ENCODE data around the gene RANBP3.

Gene RANBP3

GRCh38 chr19:5929625-5930024, 48.3 kb downstream of the RANBP3 start:
- DNase-seq (ENCODE audit: low read depth in 2 of 2): no peak

GRCh38 chr19:5929179-5929578, 48.8 kb downstream of the RANBP3 start:
- DNase-seq (ENCODE audit: low read depth in 2 of 2): no peak

- no peak for DNase-seq (ENCODE audit: low read depth in 2 of 2)
These were observed 50.5 kb downstream of the RANBP3 start for GRCh38 chr19:5927441-5927821.

- DNase-seq (ENCODE audit: low read depth in 2 of 2): no peak
These were observed 51.1 kb downstream of the RANBP3 start for GRCh38 chr19:5926641-5927440.

GRCh38 chr19:5925830-5926427, 52.0 kb downstream of the RANBP3 start:
- DNase-seq (ENCODE audit: low read depth in 2 of 2): no peak

GRCh38 chr19:5923356-5923755, 54.6 kb downstream of the RANBP3 start:
- no peak for DNase-seq (ENCODE audit: low read depth in 2 of 2)

GRCh38 chr19:5922161-5922545, 55.8 kb downstream of the RANBP3 start:
- no peak for DNase-seq (ENCODE audit: low read depth in 2 of 2)

- DNase-seq (ENCODE audit: low read depth in 2 of 2): no peak
These were observed 56.3 kb downstream of the RANBP3 start for GRCh38 chr19:5921516-5922160.

- no peak for DNase-seq (ENCODE audit: low read depth in 2 of 2)
These were observed 59.4 kb downstream of the RANBP3 start for GRCh38 chr19:5918463-5919079.

- DNase-seq (ENCODE audit: low read depth in 2 of 2): no peak
These were observed 60.4 kb downstream of the RANBP3 start for GRCh38 chr19:5917431-5918107.

GRCh38 chr19:5916181-5916708, 61.7 kb downstream of the RANBP3 start:
- DNase-seq (ENCODE audit: low read depth in 2 of 2): no peak

GRCh38 chr19:5915782-5916165, 62.2 kb downstream of the RANBP3 start:
- DNase-seq (ENCODE audit: low read depth in 2 of 2): no peak

- no peak for DNase-seq (ENCODE audit: low read depth in 2 of 2)
These were observed 62.8 kb downstream of the RANBP3 start for GRCh38 chr19:5914946-5915781.

GRCh38 chr19:5914358-5914774, 63.6 kb downstream of the RANBP3 start:
- DNase-seq (ENCODE audit: low read depth in 2 of 2): no peak

GRCh38 chr19:5913739-5914357, 64.1 kb downstream of the RANBP3 start, which contains the start of gene CAPS:
CAPS (plus strand) TSS chr19:5914254; CDS start chr19:5914407, 153 bp downstream.
- DNase-seq (ENCODE audit: low read depth in 2 of 2): no peak

- no peak for DNase-seq (ENCODE audit: low read depth in 2 of 2)
These were observed 66.6 kb downstream of the RANBP3 start for GRCh38 chr19:5911366-5911765.

GRCh38 chr19:5910638-5910907, 67.4 kb downstream of the RANBP3 start:
- no peak for DNase-seq (ENCODE audit: low read depth in 2 of 2)

- no peak for DNase-seq (ENCODE audit: low read depth in 2 of 2)
These were observed 69.0 kb downstream of the RANBP3 start for GRCh38 chr19:5908773-5909442.

- DNase-seq (ENCODE audit: low read depth in 2 of 2): no peak
These were observed 70.7 kb downstream of the RANBP3 start for GRCh38 chr19:5907241-5907640.

All from stimulated activated CD8-positive, alpha-beta memory T cell treated with anti-CD3 and anti-CD28 coated beads, Interleukin-2, amount 100 ng/mL, for 48 hours (primary cell).